ENCODE results near the gene NOP16. TPM values are rescaled to one million over a fixed set of nuclear protein-coding genes. Genes with fewer than 3 reads are reported as not detected.

NOP16 gene
- total RNA-seq, 1 experiment from 2014 or later: 103 TPM

GRCh38 chr5:176426876-176427275, 38.5 kb upstream of the NOP16 start:
- Histone ChIP-seq H3K9ac (ENCODE audit: low read length) (no peak overlapping the region), H3K4me2 (ENCODE audit: low read length) (no peak overlapping the region), H3K4me1 (ENCODE audit: insufficient read depth, low read length) (peaks cover 5% of the 10 kb centered on the region), H3K79me2 (ENCODE audit: low read length) (no peaks in the 10 kb centered on the region), H4K20me1 (ENCODE audit: low read length) (no peaks in the 10 kb centered on the region), H2AFZ (ENCODE audit: low read length) (no peak overlapping the region), H3K27ac (ENCODE audit: low read length) (no peak overlapping the region), H3K27me3 (ENCODE audit: low read length) (no peaks in the 10 kb centered on the region), H3K4me3 (ENCODE audit: low read length) (no peak overlapping the region), H3K9me3 (ENCODE audit: low read length) (peaks cover 5% of the 10 kb centered on the region; the same call in 1 of the 2 replicates), H3K9me2 (replicated peaks; ENCODE audit: low read length) (no peaks in the 10 kb centered on the region), H3K36me3 (ENCODE audit: low read depth, low read length) (no peaks in the 10 kb centered on the region), H3F3A (ENCODE audit: low read length, unreplicated experiment) (no peaks in the 10 kb centered on the region)
- POLR2A ChIA-PET (ENCODE audit: unreplicated experiment): no interaction called here
- no TSS peak for BruUV-seq (replicated peaks)
- intact Hi-C loops (cut with micrococcal nuclease): no loop called here
- DNase-seq: no peak
- no peak for ATAC-seq
- TF ChIP-seq EZH2phosphoT487 (IDR thresholded peaks at IDR 0.05; ENCODE audit: borderline replicate concordance, low read length) (no peak), EZH2 (IDR thresholded peaks at IDR 0.05; ENCODE audit: low read length, unreplicated experiment) (no peak)
- TF ChIP-seq, protein P1, sequence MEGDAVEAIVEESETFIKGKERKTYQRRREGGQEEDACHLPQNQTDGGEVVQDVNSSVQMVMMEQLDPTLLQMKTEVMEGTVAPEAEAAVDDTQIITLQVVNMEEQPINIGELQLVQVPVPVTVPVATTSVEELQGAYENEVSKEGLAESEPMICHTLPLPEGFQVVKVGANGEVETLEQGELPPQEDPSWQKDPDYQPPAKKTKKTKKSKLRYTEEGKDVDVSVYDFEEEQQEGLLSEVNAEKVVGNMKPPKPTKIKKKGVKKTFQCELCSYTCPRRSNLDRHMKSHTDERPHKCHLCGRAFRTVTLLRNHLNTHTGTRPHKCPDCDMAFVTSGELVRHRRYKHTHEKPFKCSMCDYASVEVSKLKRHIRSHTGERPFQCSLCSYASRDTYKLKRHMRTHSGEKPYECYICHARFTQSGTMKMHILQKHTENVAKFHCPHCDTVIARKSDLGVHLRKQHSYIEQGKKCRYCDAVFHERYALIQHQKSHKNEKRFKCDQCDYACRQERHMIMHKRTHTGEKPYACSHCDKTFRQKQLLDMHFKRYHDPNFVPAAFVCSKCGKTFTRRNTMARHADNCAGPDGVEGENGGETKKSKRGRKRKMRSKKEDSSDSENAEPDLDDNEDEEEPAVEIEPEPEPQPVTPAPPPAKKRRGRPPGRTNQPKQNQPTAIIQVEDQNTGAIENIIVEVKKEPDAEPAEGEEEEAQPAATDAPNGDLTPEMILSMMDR (conservative IDR thresholded peaks at IDR 0.05; ENCODE audit: low read depth, low read length): no peak
- CTCF ChIA-PET: no interaction called here

GRCh38 chr5:176425791-176426190, 37.4 kb upstream of the NOP16 start:
- no TSS peak for BruUV-seq (replicated peaks)
- intact Hi-C loops (cut with micrococcal nuclease): no loop called here
- Histone ChIP-seq H3K27ac (ENCODE audit: low read length) (no peak overlapping the region), H3K9me2 (replicated peaks; ENCODE audit: low read length) (no peaks in the 10 kb centered on the region), H2AFZ (ENCODE audit: low read length) (no peak overlapping the region), H3F3A (ENCODE audit: low read length, unreplicated experiment) (no peaks in the 10 kb centered on the region), H3K79me2 (ENCODE audit: low read length) (no peaks in the 10 kb centered on the region), H3K9me3 (ENCODE audit: low read length) (peaks cover 5% of the 10 kb centered on the region; the same call in 1 of the 2 replicates), H3K4me2 (ENCODE audit: low read length) (no peak overlapping the region), H3K27me3 (ENCODE audit: low read length) (no peaks in the 10 kb centered on the region), H3K4me1 (ENCODE audit: insufficient read depth, low read length) (peaks cover 5% of the 10 kb centered on the region), H3K9ac (ENCODE audit: low read length) (no peak overlapping the region), H4K20me1 (ENCODE audit: low read length) (no peaks in the 10 kb centered on the region), H3K4me3 (ENCODE audit: low read length) (no peak overlapping the region), H3K36me3 (ENCODE audit: low read depth, low read length) (no peaks in the 10 kb centered on the region)
- POLR2A ChIA-PET (ENCODE audit: unreplicated experiment): no interaction called here
- CTCF ChIA-PET: no interaction called here
- DNase-seq: no peak
- TF ChIP-seq EZH2 (IDR thresholded peaks at IDR 0.05; ENCODE audit: low read length, unreplicated experiment): no peak
- no peak for TF ChIP-seq EZH2phosphoT487 (IDR thresholded peaks at IDR 0.05; ENCODE audit: borderline replicate concordance, low read length)
- TF ChIP-seq, protein P1 (conservative IDR thresholded peaks at IDR 0.05; ENCODE audit: low read depth, low read length): no peak
- ATAC-seq: no peak

DNA sequence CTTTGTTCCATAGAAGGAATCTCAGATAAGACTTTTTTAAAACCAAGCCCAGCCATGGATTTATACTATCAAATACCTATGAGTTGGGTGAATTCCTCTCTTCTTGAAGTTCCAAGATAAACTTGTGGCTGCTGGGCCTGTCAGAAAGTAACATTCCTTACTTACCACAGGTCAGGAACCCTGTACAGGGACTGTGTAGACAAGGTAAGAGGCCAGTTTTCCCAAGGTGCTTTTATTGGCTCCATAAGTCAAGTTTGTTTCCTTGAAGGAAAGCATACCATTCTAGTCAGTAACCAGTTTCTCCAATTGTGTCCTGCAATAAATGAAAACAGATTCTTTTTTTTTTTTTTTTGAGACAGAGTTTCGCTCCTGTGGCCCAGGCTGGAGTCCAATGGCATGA, 36.7 kb upstream of the NOP16 start:
- intact Hi-C loops (cut with micrococcal nuclease): no loop called here
- no peak for TF ChIP-seq EZH2 (IDR thresholded peaks at IDR 0.05; ENCODE audit: low read length, unreplicated experiment)
- TF ChIP-seq, protein P1 (conservative IDR thresholded peaks at IDR 0.05; ENCODE audit: low read depth, low read length): no peak
- TF ChIP-seq EZH2phosphoT487 (IDR thresholded peaks at IDR 0.05; ENCODE audit: borderline replicate concordance, low read length): no peak
- no peaks in the 10 kb centered on the region for H3K79me2 ChIP-seq (ENCODE audit: low read length)
- no peaks in the 10 kb centered on the region for H3K36me3 ChIP-seq (ENCODE audit: low read depth, low read length)
- CTCF ChIA-PET: no interaction called here
- no peak overlapping the region for H2AFZ ChIP-seq (ENCODE audit: low read length)
- H3K4me1 ChIP-seq (ENCODE audit: insufficient read depth, low read length): peaks cover 5% of the 10 kb centered on the region
- DNase-seq (peak; percentile 57), ATAC-seq (peak; percentile 45; the same call in 1 of the 2 replicates)
- POLR2A ChIA-PET (ENCODE audit: unreplicated experiment): no interaction called here
- H3K27ac ChIP-seq (ENCODE audit: low read length): no peak overlapping the region
- no peaks in the 10 kb centered on the region for H3F3A ChIP-seq (ENCODE audit: low read length, unreplicated experiment)
- H3K27me3 ChIP-seq (ENCODE audit: low read length): no peaks in the 10 kb centered on the region
- H3K4me3 ChIP-seq (ENCODE audit: low read length): no peak overlapping the region
- H3K4me2 ChIP-seq (ENCODE audit: low read length): no peak overlapping the region
- peaks cover 5% of the 10 kb centered on the region; the same call in 1 of the 2 replicates for H3K9me3 ChIP-seq (ENCODE audit: low read length)
- no peak overlapping the region for H3K9ac ChIP-seq (ENCODE audit: low read length)
- no peaks in the 10 kb centered on the region for H4K20me1 ChIP-seq (ENCODE audit: low read length)
- no TSS peak for BruUV-seq (replicated peaks)
- no peaks in the 10 kb centered on the region for H3K9me2 ChIP-seq (replicated peaks; ENCODE audit: low read length)

Data from PC-3 (cell line).